Kidney epithelial cell (primary cell): ENCODE results near the gene YY1AP1. TPM values are rescaled to one million over a fixed set of nuclear protein-coding genes. Genes with fewer than 3 reads are reported as not detected.
"Not testable (repeated sequence)": the region's sequence is repeated elsewhere in the genome, so short reads cannot be mapped to it uniquely, and the experiment has no call there.

Experiments used
- DNase-seq: peaks from one replicate; pipeline ENCODE4 v3.0.0-alpha.2; 2010; ENCODE audit warnings: low read depth
- H3K27me3 ChIP-seq: 2 replicates; pipeline ENCODE4 v1.6.0; 2011; ENCODE audit warnings: low read length; ENCODE audit not compliant: control insufficient read depth, insufficient read depth
- H3K36me3 ChIP-seq: 2 replicates; pipeline ENCODE4 v1.5.1; 2011; ENCODE audit warnings: low read length; ENCODE audit not compliant: control insufficient read depth, insufficient read depth
- H3K4me3 ChIP-seq: 2 replicates; pipeline ENCODE4 v1.5.1; 2011; ENCODE audit warnings: low read depth, mild to moderate bottlenecking, control low read depth, low read length
- CTCF ChIP-seq: IDR thresholded peaks from 2 replicates; pipeline ENCODE4 v1.5.1; 2011; ENCODE audit warnings: mild to moderate bottlenecking, moderate library complexity, low read length, control low read depth, inconsistent platforms; ENCODE audit not compliant: insufficient read depth, poor library complexity, severe bottlenecking
- total RNA-seq: library from RNA; depleted of rRNA; stranded (reverse); fragments of >200 nt; gene quantifications from 2 replicates; pipeline ENCODE4 v1.2.3, GENCODE V29; 2015

The YY1AP1 gene
- total RNA-seq, 1 donor from 2014 or later: 21.4 TPM

GRCh38 chr1:155703216-155703615, 14.6 kb upstream of the YY1AP1 start:
- Histone ChIP-seq H3K27me3 (no peaks in the 10 kb centered on the region), H3K36me3 (no peaks in the 10 kb centered on the region), H3K4me3 (no peak overlapping the region)
- DNase-seq: no peak
- no peak for TF ChIP-seq CTCF

- not testable (repeated sequence) for H3K36me3 ChIP-seq, H3K27me3 ChIP-seq, DNase-seq, H3K4me3 ChIP-seq
Measured at GRCh38 chr1:155701675-155702074, 13.1 kb upstream of the YY1AP1 start.

- DNase-seq, H3K4me3 ChIP-seq, H3K27me3 ChIP-seq, H3K36me3 ChIP-seq: not testable (repeated sequence)
Measured at GRCh38 chr1:155699062-155699461, 10.5 kb upstream of the YY1AP1 start.

GRCh38 chr1:155698382-155699038, 9.9 kb upstream of the YY1AP1 start:
- no peaks in the 10 kb centered on the region for H3K36me3 ChIP-seq
- H3K4me3 ChIP-seq: no peak overlapping the region
- no peaks in the 10 kb centered on the region for H3K27me3 ChIP-seq
- TF ChIP-seq CTCF: no peak
- no peak for DNase-seq

GRCh38 chr1:155697616-155698015, 9.0 kb upstream of the YY1AP1 start:
- not testable (repeated sequence) for H3K27me3 ChIP-seq, H3K36me3 ChIP-seq, H3K4me3 ChIP-seq, DNase-seq

GRCh38 chr1:155697046-155697445, 8.5 kb upstream of the YY1AP1 start:
- Histone ChIP-seq H3K4me3 (no peak overlapping the region), H3K36me3 (no peaks in the 10 kb centered on the region), H3K27me3 (no peaks in the 10 kb centered on the region)
- no peak for DNase-seq
- TF ChIP-seq CTCF: no peak

- H3K4me3 ChIP-seq: no peak overlapping the region
- H3K27me3 ChIP-seq: no peaks in the 10 kb centered on the region
- no peaks in the 10 kb centered on the region for H3K36me3 ChIP-seq
- no peak for TF ChIP-seq CTCF
- DNase-seq: no peak
Measured at GRCh38 chr1:155696524-155696923, 8.0 kb upstream of the YY1AP1 start.
